T-cell (primary cell): ENCODE results near the gene MICU1. TPM values are rescaled to one million over a fixed set of nuclear protein-coding genes. Genes with fewer than 3 reads are reported as not detected.

Source experiments
- ATAC-seq, 4 experiments: fragments of 200-7000 bp in 3 of 4; fragments of 150-1000 bp in 1 of 4; cut with Tn5 transposase; replicated peaks in 1 of 4; 1 replicate in 3 of 4; 2 replicates in 1 of 4; pipeline ENCODE4 v1.10.0; 2021; ENCODE audit warnings: moderate library complexity in 3 of 4, mild to moderate bottlenecking in 2 of 4, moderate number of reproducible peaks in 1 of 4
- CTCF ChIA-PET, 2 donors: fragments of 300-600 bp; sonication (Branson Sonifier 250); formaldehyde crosslinking; loops; one replicate each; lab custom pipeline; 2022; ENCODE audit warnings: antibody characterized with exemption in 2 of 2; lab: Charles Lee
- POLR2A ChIA-PET, 2 donors: fragments of 300-600 bp; sonication (Branson Sonifier 250); formaldehyde crosslinking; loops; one replicate each; lab custom pipeline; 2022; ENCODE audit warnings: antibody characterized with exemption in 2 of 2; lab: Charles Lee
- DNase-seq, 35 experiments: peaks; one replicate each; pipeline versions ENCODE4 v3.0.0 to v3.0.0-alpha.2; 2013 to 2023
- H3K27ac ChIP-seq: one replicate; pipeline ENCODE4 v1.5.1; 2013; ENCODE audit warnings: low read length
- H3K27me3 ChIP-seq, 2 experiments: replicated peaks in 1 of 2; 1 replicate in 1 of 2; 2 replicates in 1 of 2; pipeline versions ENCODE4 v1.6.1 to v1.7.0; 2013; ENCODE audit warnings: low read length in 1 of 2, mixed read lengths in 1 of 2; ENCODE audit not compliant: control insufficient read depth in 2 of 2, insufficient read depth in 2 of 2; ENCODE audit errors: extremely low read depth in 1 of 2
- H3K36me3 ChIP-seq, 2 donors: 1 replicate in 1 of 2; 2 replicates in 1 of 2; pipeline versions ENCODE4 v1.6.1 to v1.7.0; 2013; ENCODE audit warnings: low read length in 1 of 2; ENCODE audit not compliant: control insufficient read depth in 2 of 2, insufficient read depth in 1 of 2; ENCODE audit errors: extremely low read depth in 1 of 2
- H3K4me1 ChIP-seq, 2 experiments: 1 replicate in 1 of 2; 2 replicates in 1 of 2; pipeline versions ENCODE4 v1.6.1 to v1.7.0; 2013; ENCODE audit warnings: low read length in 2 of 2, mixed read lengths in 1 of 2; ENCODE audit not compliant: insufficient read depth in 2 of 2, control insufficient read depth in 1 of 2; ENCODE audit errors: extremely low read depth in 1 of 2
- H3K4me3 ChIP-seq, 2 donors: 1 replicate in 1 of 2; 2 replicates in 1 of 2; pipeline versions ENCODE4 v1.5.1 to v1.7.0; 2013; ENCODE audit warnings: mild to moderate bottlenecking in 2 of 2, low read length in 1 of 2, moderate library complexity in 1 of 2; ENCODE audit not compliant: control insufficient read depth in 1 of 2; ENCODE audit errors: extremely low read depth in 1 of 2
- H3K9me3 ChIP-seq: 2 replicates; pipeline ENCODE4 v1.7.0; 2013
- H3K27ac Mint-ChIP-seq, 2 donors: one replicate each; pipeline ENCODE4 v1.8.0; 2020 to 2021; ENCODE audit warnings: mild to moderate bottlenecking in 2 of 2, mixed read lengths in 2 of 2
- H3K27me3 Mint-ChIP-seq, 2 donors: one replicate each; pipeline ENCODE4 v1.8.0; 2021 to 2022; ENCODE audit warnings: mixed read lengths in 2 of 2
- H3K36me3 Mint-ChIP-seq: one replicate; pipeline ENCODE4 v1.8.0; 2021; ENCODE audit warnings: mixed read lengths
- H3K4me1 Mint-ChIP-seq, 3 donors: one replicate each; pipeline ENCODE4 v1.8.0; 2020 to 2022; ENCODE audit warnings: mixed read lengths in 3 of 3, mild to moderate bottlenecking in 1 of 3
- H3K4me3 Mint-ChIP-seq, 3 donors: one replicate each; pipeline ENCODE4 v1.8.0; 2020 to 2022; ENCODE audit warnings: mild to moderate bottlenecking in 3 of 3, mixed read lengths in 3 of 3, moderate library complexity in 3 of 3
- H3K9me3 Mint-ChIP-seq, 3 donors: one replicate each; pipeline ENCODE4 v1.8.0; 2020 to 2022; ENCODE audit warnings: mixed read lengths in 3 of 3
- WGBS: methylation state at CpG from one replicate; pipeline ENCODE4 v1.1.5; 2013; ENCODE audit warnings: missing lambda C conversion rate; ENCODE audit not compliant: insufficient coverage; 5-methylcytosine and 5-hydroxymethylcytosine counted together
- total RNA-seq, 35 experiments: library from RNA in 6 of 35; stranded (reverse) in 6 of 35; fragments of 120-200 nt in 1 of 35; gene quantifications; one replicate each; pipeline versions ENCODE4 v1.2.1 to v1.2.4 and lab custom pipeline; 2013 to 2026

Gene MICU1
- total RNA-seq, 5 donors from 2014 or later (not counting 1 experiment from before 2014, with no cell fraction given), result 16.9 to 23.3 (median 19.9) TPM

DNA sequence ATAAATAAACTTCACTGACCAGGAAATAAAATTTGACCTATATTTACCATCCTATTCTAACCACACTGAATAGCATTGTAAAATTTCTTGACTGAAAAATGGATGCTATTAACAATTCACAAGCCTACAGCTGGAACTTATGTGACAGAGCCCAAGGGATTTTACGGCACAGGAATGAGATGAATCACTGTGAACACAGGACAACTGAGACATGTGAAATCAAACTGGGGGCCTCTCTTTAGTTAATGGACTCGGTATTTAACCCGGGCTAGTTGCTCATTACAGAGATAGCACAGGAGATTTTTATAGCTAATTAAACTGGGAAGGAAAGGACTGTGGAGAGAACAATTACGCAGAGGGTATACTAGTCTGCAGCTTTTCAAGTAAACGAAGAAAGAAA is 100.6 kb downstream of the MICU1 start:
- CTCF ChIA-PET, result no interaction called here

DNA sequence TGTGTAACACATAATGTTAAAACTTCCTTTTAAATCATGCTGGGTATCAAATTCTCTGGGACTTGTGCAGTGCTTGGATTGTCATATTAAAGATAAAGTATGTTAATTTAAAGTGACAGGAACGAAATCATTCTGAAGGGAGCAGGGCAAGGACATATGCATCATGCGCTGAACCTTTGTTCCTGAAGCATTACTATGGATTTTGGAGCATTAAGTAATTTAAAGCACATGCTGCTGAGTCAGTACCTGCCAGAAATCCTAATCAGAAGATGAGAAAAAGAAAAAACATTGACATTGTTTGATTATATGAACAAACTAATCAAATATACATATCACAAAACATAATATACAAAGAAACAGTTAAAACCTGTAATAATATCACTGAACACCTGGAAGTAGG is 101.4 kb downstream of the MICU1 start:
- ChIA-PET CTCF (no interaction called here), POLR2A (no interaction called here)
- H3K4me3 Mint-ChIP-seq, result no peak overlapping the region
- H3K36me3 Mint-ChIP-seq, result peaks cover 21% of the 10 kb centered on the region
- H3K4me1 Mint-ChIP-seq, result no peaks in the 10 kb centered on the region
- H3K36me3 ChIP-seq, result no peaks in the 10 kb centered on the region
- no peaks in the 10 kb centered on the region for H3K4me1 ChIP-seq
- no peaks in the 10 kb centered on the region for H3K9me3 ChIP-seq
- H3K4me3 ChIP-seq, result no peak overlapping the region
- DNase-seq (no peak), ATAC-seq (no peak)
- no peak overlapping the region for H3K27ac ChIP-seq
- no peaks in the 10 kb centered on the region for H3K27me3 ChIP-seq
- no peak overlapping the region for H3K27ac Mint-ChIP-seq
- H3K9me3 Mint-ChIP-seq, result no peaks in the 10 kb centered on the region
- H3K27me3 Mint-ChIP-seq, result no peaks in the 10 kb centered on the region
- WGBS, result 100% methylated on average over 1 of the region's 2 CpGs

More for the DNA sequence above, 100.6 kb downstream of the MICU1 start:
- WGBS, result 100% methylated on average over 1 of the region's 5 CpGs
- ATAC-seq, result no peak
- Mint-ChIP-seq H3K9me3 (no peaks in the 10 kb centered on the region), H3K4me1 (no peaks in the 10 kb centered on the region), H3K36me3 (peaks cover 21% of the 10 kb centered on the region), H3K27me3 (no peaks in the 10 kb centered on the region), H3K27ac (no peak overlapping the region), H3K4me3 (no peak overlapping the region)
- H3K9me3 ChIP-seq, result no peaks in the 10 kb centered on the region
- H3K27me3 ChIP-seq, result no peaks in the 10 kb centered on the region
- H3K4me3 ChIP-seq, result no peak overlapping the region
- POLR2A ChIA-PET, result no interaction called here
- H3K27ac ChIP-seq, result no peak overlapping the region
- H3K36me3 ChIP-seq, result no peaks in the 10 kb centered on the region
- no peaks in the 10 kb centered on the region for H3K4me1 ChIP-seq
- no peak for DNase-seq

DNA sequence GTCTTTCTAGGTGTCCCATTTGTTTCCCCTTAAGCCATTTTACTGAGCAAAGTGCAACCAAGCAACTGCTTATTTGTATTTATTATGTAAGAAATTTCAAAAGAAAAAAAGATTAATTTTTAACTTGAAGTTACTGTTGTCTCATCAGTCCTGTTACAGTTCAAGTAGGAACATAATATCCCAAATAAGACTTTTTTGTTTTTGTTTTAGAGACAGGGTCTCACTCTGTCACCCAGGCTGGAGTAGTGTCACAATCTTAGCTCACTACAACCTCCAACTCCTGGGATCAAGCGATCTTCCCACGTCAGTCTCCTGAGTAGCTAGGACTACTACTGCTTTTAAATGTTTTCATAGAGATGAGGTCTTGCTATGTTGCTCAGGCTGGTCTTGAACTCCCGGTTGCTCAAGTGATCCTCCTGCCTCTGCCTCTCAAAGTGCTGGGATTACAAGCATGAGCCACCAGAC is 101.9 kb downstream of the MICU1 start:
- no peak overlapping the region for H3K27ac Mint-ChIP-seq
- no peaks in the 10 kb centered on the region for H3K27me3 ChIP-seq
- ChIA-PET CTCF (no interaction called here), POLR2A (no interaction called here)
- no CpG with 5 or more reads among the region's 3 CpGs for WGBS
- no peak for ATAC-seq
- no peaks in the 10 kb centered on the region for H3K4me1 Mint-ChIP-seq
- no peak for DNase-seq
- H3K36me3 Mint-ChIP-seq, result peaks cover 18% of the 10 kb centered on the region
- H3K9me3 ChIP-seq, result no peaks in the 10 kb centered on the region
- no peaks in the 10 kb centered on the region for H3K27me3 Mint-ChIP-seq
- H3K36me3 ChIP-seq, result no peaks in the 10 kb centered on the region
- H3K4me1 ChIP-seq, result no peaks in the 10 kb centered on the region
- no peak overlapping the region for H3K4me3 ChIP-seq
- no peaks in the 10 kb centered on the region for H3K9me3 Mint-ChIP-seq
- no peak overlapping the region for H3K4me3 Mint-ChIP-seq
- H3K27ac ChIP-seq, result no peak overlapping the region

- H3K4me3 ChIP-seq, result no peak overlapping the region
- Mint-ChIP-seq H3K27ac (no peak overlapping the region), H3K27me3 (no peaks in the 10 kb centered on the region), H3K4me3 (no peak overlapping the region), H3K36me3 (peaks cover 21% of the 10 kb centered on the region), H3K4me1 (no peaks in the 10 kb centered on the region), H3K9me3 (no peaks in the 10 kb centered on the region)
- no peaks in the 10 kb centered on the region for H3K4me1 ChIP-seq
- no peaks in the 10 kb centered on the region for H3K9me3 ChIP-seq
- ATAC-seq (no peak), DNase-seq (no peak)
- POLR2A ChIA-PET, result interaction anchor here in 1 of 2 donors (0.6 kb wide), 1 partner anchor 243 kb away, joined by 13 read pairs; no protein-coding TSS in a partner anchor
- WGBS, result no CpG with 5 or more reads among the region's 5 CpGs
- H3K27me3 ChIP-seq, result no peaks in the 10 kb centered on the region
- CTCF ChIA-PET, result no interaction called here
- H3K27ac ChIP-seq, result no peak overlapping the region
- no peaks in the 10 kb centered on the region for H3K36me3 ChIP-seq
Observed at GRCh38 chr10:72523062-72523461, 102.8 kb downstream of the MICU1 start.

DNA sequence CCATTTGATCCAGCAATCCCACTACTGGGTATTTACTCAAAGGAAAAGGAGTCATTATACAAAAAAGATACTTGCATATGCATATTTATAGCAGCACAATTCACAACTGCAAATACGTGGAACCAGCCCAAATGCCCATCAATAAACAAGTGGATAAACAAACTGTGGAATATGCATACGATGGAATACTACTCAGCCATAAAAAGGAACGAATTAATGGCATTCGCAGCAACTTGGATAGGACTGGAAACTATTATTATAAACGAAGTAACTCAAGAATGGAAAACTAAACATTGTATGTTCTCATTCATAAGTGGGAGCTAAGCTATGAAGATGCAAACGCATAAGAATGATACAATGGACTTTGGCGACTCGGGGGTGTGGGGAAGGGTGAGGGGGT is 108.6 kb downstream of the MICU1 start:
- H3K9me3 ChIP-seq, result no peaks in the 10 kb centered on the region
- ChIA-PET CTCF (no interaction called here), POLR2A (no interaction called here)
- no peaks in the 10 kb centered on the region for H3K4me1 ChIP-seq
- no peak overlapping the region for H3K4me3 ChIP-seq
- H3K9me3 Mint-ChIP-seq, result peaks cover 8 to 25% (median 16%) of the 10 kb centered on the region in 3 donors
- DNase-seq (no peak), ATAC-seq (no peak)
- no peak overlapping the region for H3K4me3 Mint-ChIP-seq
- no peaks in the 10 kb centered on the region for H3K36me3 ChIP-seq
- no peaks in the 10 kb centered on the region for H3K27me3 ChIP-seq
- H3K27ac Mint-ChIP-seq, result no peak overlapping the region
- H3K27me3 Mint-ChIP-seq, result no peaks in the 10 kb centered on the region
- no peaks in the 10 kb centered on the region for H3K4me1 Mint-ChIP-seq
- no peak overlapping the region for H3K27ac ChIP-seq
- WGBS, result 100% methylated on average over 1 of the region's 8 CpGs
- H3K36me3 Mint-ChIP-seq, result peaks cover 41% of the 10 kb centered on the region

GRCh38 chr10:72515455-72515854 is 110.4 kb downstream of the MICU1 start:
- H3K27ac ChIP-seq, result no peak overlapping the region
- Mint-ChIP-seq H3K27me3 (no peaks in the 10 kb centered on the region), H3K36me3 (peaks cover 36% of the 10 kb centered on the region), H3K4me3 (no peak overlapping the region), H3K4me1 (no peaks in the 10 kb centered on the region), H3K27ac (no peak overlapping the region), H3K9me3 (peaks cover 8 to 25% (median 16%) of the 10 kb centered on the region in 3 donors)
- no peaks in the 10 kb centered on the region for H3K9me3 ChIP-seq
- POLR2A ChIA-PET, result no interaction called here
- no peaks in the 10 kb centered on the region for H3K27me3 ChIP-seq
- DNase-seq, result no peak
- CTCF ChIA-PET, result no interaction called here
- H3K4me1 ChIP-seq, result no peaks in the 10 kb centered on the region
- H3K36me3 ChIP-seq, result no peaks in the 10 kb centered on the region
- WGBS, result no CpG with 5 or more reads among the region's 2 CpGs
- no peak for ATAC-seq
- no peak overlapping the region for H3K4me3 ChIP-seq

- H3K27ac Mint-ChIP-seq, result no peak overlapping the region
- POLR2A ChIA-PET, result no interaction called here
- peaks cover 8 to 25% (median 16%) of the 10 kb centered on the region in 3 donors for H3K9me3 Mint-ChIP-seq
- Histone ChIP-seq H3K36me3 (no peaks in the 10 kb centered on the region), H3K9me3 (no peaks in the 10 kb centered on the region), H3K4me1 (no peaks in the 10 kb centered on the region), H3K27me3 (no peaks in the 10 kb centered on the region), H3K4me3 (no peak overlapping the region), H3K27ac (no peak overlapping the region)
- no peak for ATAC-seq
- H3K27me3 Mint-ChIP-seq, result no peaks in the 10 kb centered on the region
- H3K4me1 Mint-ChIP-seq, result no peaks in the 10 kb centered on the region
- DNase-seq, result no peak
- peaks cover 36% of the 10 kb centered on the region for H3K36me3 Mint-ChIP-seq
- CTCF ChIA-PET, result no interaction called here
- H3K4me3 Mint-ChIP-seq, result no peak overlapping the region
Observed at GRCh38 chr10:72513910-72514309, 112.0 kb downstream of the MICU1 start.
